Muscle of arm (tissue), 12 donors: ENCODE measurements around the gene SLC43A1. TPM values are rescaled to one million over a fixed set of nuclear protein-coding genes. Genes with fewer than 3 reads are reported as not detected.

ENCODE experiments used
- DNase-seq: peaks from one replicate; pipeline ENCODE4 v3.0.0-alpha.2; 2013
- polyA plus RNA-seq, 12 donors: library from polyadenylated mRNA; unstranded; fragments of 120-200 nt; gene quantifications; one replicate each; pipeline ENCODE4 v1.2.1, GENCODE V29; 2013; ENCODE audit not compliant: insufficient read length in 12 of 12

The SLC43A1 gene
- polyA plus RNA-seq, 12 donors, result 6.7 to 27.7 (median 11.8) TPM; not detected in 1

DNA sequence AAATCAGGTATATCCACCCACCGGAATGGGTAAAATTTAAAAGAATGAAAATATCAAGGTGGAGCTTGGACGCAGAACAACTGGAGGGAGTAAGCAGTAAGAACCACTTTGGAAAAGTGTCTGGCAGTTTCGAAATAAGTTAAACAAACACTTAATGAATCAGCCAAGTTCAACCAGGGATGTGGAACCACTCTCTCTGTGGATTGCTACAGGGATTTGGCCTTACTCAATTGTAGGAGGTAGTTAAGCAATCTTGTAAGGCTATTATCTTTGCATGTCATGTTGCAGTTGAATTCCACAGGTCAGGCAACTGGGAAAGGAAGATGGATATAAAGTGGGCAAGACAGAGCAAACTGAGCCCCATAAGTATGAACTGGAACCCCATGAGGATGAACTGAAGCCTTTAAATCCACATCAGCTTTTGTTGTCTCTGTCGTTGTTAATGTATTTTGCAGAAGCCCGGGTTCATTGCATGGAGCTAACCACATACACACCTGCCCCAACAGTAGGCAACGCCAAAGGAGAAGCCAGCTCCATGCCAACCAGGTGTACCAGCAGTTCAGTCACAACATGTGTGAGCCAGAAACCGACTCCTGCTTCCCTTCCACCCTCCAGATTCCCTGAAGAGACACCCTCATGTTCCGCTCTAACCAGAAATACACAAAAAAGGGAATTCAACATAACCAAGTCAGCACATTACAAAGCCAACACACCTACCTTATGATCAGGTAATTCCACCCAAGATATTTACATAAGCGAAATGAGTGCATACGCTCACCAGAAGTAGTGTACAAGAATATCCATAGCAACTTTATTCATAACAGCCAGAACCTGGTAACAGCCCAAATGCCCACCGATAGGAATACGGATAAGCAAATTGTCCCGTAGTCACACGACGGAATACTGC is 80.6 kb downstream of the SLC43A1 start:
- no peak for DNase-seq

Other genes with a start within 250 kb of the SLC43A1 start
- 100 to 1,000 TPM in 9 of 12 donors, 10 to 100 TPM in 2, not detected in 1; 84.0 to 149 (median 111) TPM for gene TNKS1BP1, start 190.8 kb downstream of the SLC43A1 start, polyA plus RNA-seq
- gene SSRP1, start 179.8 kb downstream of the SLC43A1 start, polyA plus RNA-seq, result 100 to 1,000 TPM in 4 of 12 donors, 10 to 100 TPM in 7, not detected in 1; 75.2 to 157 (median 94.7) TPM
- 1 to 10 TPM in 10 of 12 donors, not detected in 2; 1.6 to 5.6 (median 4.1) TPM for gene P2RX3, start 177.3 kb downstream of the SLC43A1 start, polyA plus RNA-seq
- gene PRG3, start 134.6 kb downstream of the SLC43A1 start, polyA plus RNA-seq, result 1 to 10 TPM in 1 of 12 donors, under 1 TPM in 5, not detected in 6; 0.28 to 5.8 (median 0.49) TPM
- gene PRG2, start 125.1 kb downstream of the SLC43A1 start, polyA plus RNA-seq, result 10 to 100 TPM in 1 of 12 donors, 1 to 10 TPM in 3, under 1 TPM in 6, not detected in 2; 0.17 to 11.9 (median 0.43) TPM
- gene SLC43A3, start 88.6 kb downstream of the SLC43A1 start, polyA plus RNA-seq, result 10 to 100 TPM in 11 of 12 donors, not detected in 1; 24.6 to 45.1 (median 28.1) TPM
- gene RTN4RL2, start 55.2 kb downstream of the SLC43A1 start, polyA plus RNA-seq, result 10 to 100 TPM in 10 of 12 donors, 1 to 10 TPM in 1, not detected in 1; 9.0 to 43.3 (median 24.2) TPM
- gene TIMM10, start 15.1 kb upstream of the SLC43A1 start, polyA plus RNA-seq, result 10 to 100 TPM in 11 of 12 donors, not detected in 1; 25.3 to 71.9 (median 38.1) TPM
- 100 to 1,000 TPM in 11 of 12 donors, 10 to 100 TPM in 1; 63.6 to 366 (median 189) TPM for gene SMTNL1, start 21.9 kb upstream of the SLC43A1 start, polyA plus RNA-seq
- 10 to 100 TPM in 11 of 12 donors, not detected in 1; 18.6 to 30.6 (median 24.4) TPM for gene UBE2L6, start 52.0 kb upstream of the SLC43A1 start, polyA plus RNA-seq
- 100 to 1,000 TPM in 4 of 12 donors, 10 to 100 TPM in 7, not detected in 1; 74.1 to 187 (median 90.7) TPM for gene SERPING1, start 82.0 kb upstream of the SLC43A1 start, polyA plus RNA-seq
- 1 to 10 TPM in 9 of 12 donors, under 1 TPM in 2, not detected in 1; 0.85 to 3.8 (median 1.7) TPM for gene YPEL4, start 134.2 kb upstream of the SLC43A1 start, polyA plus RNA-seq
- gene CLP1, start 142.1 kb upstream of the SLC43A1 start, polyA plus RNA-seq, result 10 to 100 TPM in 5 of 12 donors, 1 to 10 TPM in 6, not detected in 1; 7.8 to 17.7 (median 9.8) TPM
- gene ZDHHC5, start 152.4 kb upstream of the SLC43A1 start, polyA plus RNA-seq, result 10 to 100 TPM in 11 of 12 donors, not detected in 1; 26.4 to 41.8 (median 31.3) TPM
- gene MED19, start 196.5 kb upstream of the SLC43A1 start, polyA plus RNA-seq, result 10 to 100 TPM in 11 of 12 donors, not detected in 1; 10.5 to 22.6 (median 12.8) TPM
- 10 to 100 TPM in 11 of 12 donors, not detected in 1; 45.9 to 77.3 (median 59.3) TPM for gene TMX2, start 196.9 kb upstream of the SLC43A1 start, polyA plus RNA-seq
- gene SELENOH, start 225.8 kb upstream of the SLC43A1 start, polyA plus RNA-seq, result 10 to 100 TPM in 11 of 12 donors, not detected in 1; 47.2 to 87.4 (median 69.6) TPM
- gene BTBD18, start 236.1 kb upstream of the SLC43A1 start, polyA plus RNA-seq, result under 1 TPM in 9 of 12 donors, not detected in 3; 0.07 to 0.30 (median 0.13) TPM
- gene CTNND1, start 246.1 kb upstream of the SLC43A1 start, polyA plus RNA-seq, result 100 to 1,000 TPM; 112 to 846 (median 143) TPM